Liver (tissue), 3 donors: ENCODE data around the gene EMC1.

Experiments
- GABPA ChIP-seq, 2 donors: IDR thresholded peaks in 1 of 2; conservative IDR thresholded peaks in 1 of 2; 2 replicates each; pipeline ENCODE4 v1.6.1; 2016; ENCODE audit warnings: antibody characterized with exemption in 2 of 2, mild to moderate bottlenecking in 1 of 2, moderate library complexity in 1 of 2
- HNF4A ChIP-seq, 2 donors: conservative IDR thresholded peaks; 2 replicates each; pipeline ENCODE4 v1.6.1; 2016; ENCODE audit warnings: antibody characterized with exemption in 2 of 2, mild to moderate bottlenecking in 2 of 2
- JUND ChIP-seq, 2 donors: IDR thresholded peaks; 2 replicates each; pipeline ENCODE4 v1.6.1; 2016; ENCODE audit warnings: antibody characterized with exemption in 2 of 2
- SP1 ChIP-seq: IDR thresholded peaks from 2 replicates; pipeline ENCODE4 v1.6.1; 2018; ENCODE audit warnings: antibody characterized with exemption, mild to moderate bottlenecking
- YY1 ChIP-seq: IDR thresholded peaks from 2 replicates; pipeline ENCODE4 v1.6.1; 2016; ENCODE audit warnings: antibody characterized with exemption, mild to moderate bottlenecking
- TF ChIP-seq, protein P1 (sequence below): fragments of 150-350 bp; IDR thresholded peaks from 2 replicates; pipeline ENCODE4 v1.5.1; 2017; ENCODE audit warnings: improper control_type of control experiment, low read depth, low read length; ENCODE audit not compliant: missing input control
- TF ChIP-seq, protein P2 (sequence below): IDR thresholded peaks from 2 replicates; pipeline ENCODE4 v1.6.1; 2016; ENCODE audit warnings: antibody characterized with exemption
- TF ChIP-seq, protein P3 (sequence below): IDR thresholded peaks from 2 replicates; pipeline ENCODE4 v1.6.1; 2016; ENCODE audit warnings: antibody characterized with exemption, mild to moderate bottlenecking
- donor health status: healthy.
- donor health status: healthy.

DNA sequence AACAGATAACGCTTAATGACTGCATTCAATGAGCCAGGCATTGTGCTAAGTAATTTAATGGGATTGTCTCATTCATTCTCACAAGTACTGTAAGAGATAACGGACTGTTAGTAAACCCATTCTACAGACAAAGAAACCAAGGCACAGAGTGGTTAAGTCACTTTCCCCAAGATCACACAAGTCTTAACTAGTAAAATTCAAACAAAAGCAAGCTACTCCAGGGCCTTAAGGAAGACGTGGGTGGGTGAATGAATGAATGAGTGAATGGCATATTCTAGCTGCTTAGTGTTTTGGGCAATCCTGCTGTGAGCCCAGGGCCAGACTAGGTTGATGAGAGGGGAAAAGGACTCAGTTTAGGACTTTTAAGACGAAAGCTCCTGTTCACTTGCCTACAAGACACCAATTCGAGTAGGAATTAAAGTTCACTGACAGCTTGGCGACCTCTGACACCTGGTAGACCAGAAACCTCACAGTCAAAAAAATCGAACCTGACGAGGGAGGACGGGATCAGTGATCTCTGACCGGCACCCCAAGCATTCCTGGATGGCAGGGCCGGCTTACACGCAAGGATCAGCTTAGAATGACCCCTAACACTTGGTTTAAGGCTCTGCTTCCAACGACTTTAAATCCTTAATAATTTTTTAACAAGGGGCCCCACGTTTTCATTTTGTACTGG lies 557 bp downstream of the EMC1 start:
- TF ChIP-seq, protein P1, sequence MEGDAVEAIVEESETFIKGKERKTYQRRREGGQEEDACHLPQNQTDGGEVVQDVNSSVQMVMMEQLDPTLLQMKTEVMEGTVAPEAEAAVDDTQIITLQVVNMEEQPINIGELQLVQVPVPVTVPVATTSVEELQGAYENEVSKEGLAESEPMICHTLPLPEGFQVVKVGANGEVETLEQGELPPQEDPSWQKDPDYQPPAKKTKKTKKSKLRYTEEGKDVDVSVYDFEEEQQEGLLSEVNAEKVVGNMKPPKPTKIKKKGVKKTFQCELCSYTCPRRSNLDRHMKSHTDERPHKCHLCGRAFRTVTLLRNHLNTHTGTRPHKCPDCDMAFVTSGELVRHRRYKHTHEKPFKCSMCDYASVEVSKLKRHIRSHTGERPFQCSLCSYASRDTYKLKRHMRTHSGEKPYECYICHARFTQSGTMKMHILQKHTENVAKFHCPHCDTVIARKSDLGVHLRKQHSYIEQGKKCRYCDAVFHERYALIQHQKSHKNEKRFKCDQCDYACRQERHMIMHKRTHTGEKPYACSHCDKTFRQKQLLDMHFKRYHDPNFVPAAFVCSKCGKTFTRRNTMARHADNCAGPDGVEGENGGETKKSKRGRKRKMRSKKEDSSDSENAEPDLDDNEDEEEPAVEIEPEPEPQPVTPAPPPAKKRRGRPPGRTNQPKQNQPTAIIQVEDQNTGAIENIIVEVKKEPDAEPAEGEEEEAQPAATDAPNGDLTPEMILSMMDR, result no peak
- TF ChIP-seq JUND (IDR thresholded peaks at IDR 0.05) (no peak), HNF4A (conservative IDR thresholded peaks at IDR 0.05) (peak in 1 of 2 donors; percentile 25), SP1 (no peak), YY1 (no peak), GABPA (IDR thresholded peaks at IDR 0.05 in 1 of 2, conservative IDR thresholded peaks at IDR 0.05 in 1 of 2) (no peak)
- TF ChIP-seq, protein P2, sequence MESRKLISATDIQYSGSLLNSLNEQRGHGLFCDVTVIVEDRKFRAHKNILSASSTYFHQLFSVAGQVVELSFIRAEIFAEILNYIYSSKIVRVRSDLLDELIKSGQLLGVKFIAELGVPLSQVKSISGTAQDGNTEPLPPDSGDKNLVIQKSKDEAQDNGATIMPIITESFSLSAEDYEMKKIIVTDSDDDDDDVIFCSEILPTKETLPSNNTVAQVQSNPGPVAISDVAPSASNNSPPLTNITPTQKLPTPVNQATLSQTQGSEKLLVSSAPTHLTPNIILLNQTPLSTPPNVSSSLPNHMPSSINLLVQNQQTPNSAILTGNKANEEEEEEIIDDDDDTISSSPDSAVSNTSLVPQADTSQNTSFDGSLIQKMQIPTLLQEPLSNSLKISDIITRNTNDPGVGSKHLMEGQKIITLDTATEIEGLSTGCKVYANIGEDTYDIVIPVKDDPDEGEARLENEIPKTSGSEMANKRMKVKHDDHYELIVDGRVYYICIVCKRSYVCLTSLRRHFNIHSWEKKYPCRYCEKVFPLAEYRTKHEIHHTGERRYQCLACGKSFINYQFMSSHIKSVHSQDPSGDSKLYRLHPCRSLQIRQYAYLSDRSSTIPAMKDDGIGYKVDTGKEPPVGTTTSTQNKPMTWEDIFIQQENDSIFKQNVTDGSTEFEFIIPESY, result no peak
- TF ChIP-seq, protein P3, sequence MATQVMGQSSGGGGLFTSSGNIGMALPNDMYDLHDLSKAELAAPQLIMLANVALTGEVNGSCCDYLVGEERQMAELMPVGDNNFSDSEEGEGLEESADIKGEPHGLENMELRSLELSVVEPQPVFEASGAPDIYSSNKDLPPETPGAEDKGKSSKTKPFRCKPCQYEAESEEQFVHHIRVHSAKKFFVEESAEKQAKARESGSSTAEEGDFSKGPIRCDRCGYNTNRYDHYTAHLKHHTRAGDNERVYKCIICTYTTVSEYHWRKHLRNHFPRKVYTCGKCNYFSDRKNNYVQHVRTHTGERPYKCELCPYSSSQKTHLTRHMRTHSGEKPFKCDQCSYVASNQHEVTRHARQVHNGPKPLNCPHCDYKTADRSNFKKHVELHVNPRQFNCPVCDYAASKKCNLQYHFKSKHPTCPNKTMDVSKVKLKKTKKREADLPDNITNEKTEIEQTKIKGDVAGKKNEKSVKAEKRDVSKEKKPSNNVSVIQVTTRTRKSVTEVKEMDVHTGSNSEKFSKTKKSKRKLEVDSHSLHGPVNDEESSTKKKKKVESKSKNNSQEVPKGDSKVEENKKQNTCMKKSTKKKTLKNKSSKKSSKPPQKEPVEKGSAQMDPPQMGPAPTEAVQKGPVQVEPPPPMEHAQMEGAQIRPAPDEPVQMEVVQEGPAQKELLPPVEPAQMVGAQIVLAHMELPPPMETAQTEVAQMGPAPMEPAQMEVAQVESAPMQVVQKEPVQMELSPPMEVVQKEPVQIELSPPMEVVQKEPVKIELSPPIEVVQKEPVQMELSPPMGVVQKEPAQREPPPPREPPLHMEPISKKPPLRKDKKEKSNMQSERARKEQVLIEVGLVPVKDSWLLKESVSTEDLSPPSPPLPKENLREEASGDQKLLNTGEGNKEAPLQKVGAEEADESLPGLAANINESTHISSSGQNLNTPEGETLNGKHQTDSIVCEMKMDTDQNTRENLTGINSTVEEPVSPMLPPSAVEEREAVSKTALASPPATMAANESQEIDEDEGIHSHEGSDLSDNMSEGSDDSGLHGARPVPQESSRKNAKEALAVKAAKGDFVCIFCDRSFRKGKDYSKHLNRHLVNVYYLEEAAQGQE, result no peak
